Measurements from ENCODE around the gene DRAXIN. TPM values are rescaled to one million over a fixed set of nuclear protein-coding genes. Genes with fewer than 3 reads are reported as not detected.

The DRAXIN gene
- total RNA-seq, 4 donors from 2014 or later, result under 0.01 to 0.06 TPM; not detected in 2

DNA sequence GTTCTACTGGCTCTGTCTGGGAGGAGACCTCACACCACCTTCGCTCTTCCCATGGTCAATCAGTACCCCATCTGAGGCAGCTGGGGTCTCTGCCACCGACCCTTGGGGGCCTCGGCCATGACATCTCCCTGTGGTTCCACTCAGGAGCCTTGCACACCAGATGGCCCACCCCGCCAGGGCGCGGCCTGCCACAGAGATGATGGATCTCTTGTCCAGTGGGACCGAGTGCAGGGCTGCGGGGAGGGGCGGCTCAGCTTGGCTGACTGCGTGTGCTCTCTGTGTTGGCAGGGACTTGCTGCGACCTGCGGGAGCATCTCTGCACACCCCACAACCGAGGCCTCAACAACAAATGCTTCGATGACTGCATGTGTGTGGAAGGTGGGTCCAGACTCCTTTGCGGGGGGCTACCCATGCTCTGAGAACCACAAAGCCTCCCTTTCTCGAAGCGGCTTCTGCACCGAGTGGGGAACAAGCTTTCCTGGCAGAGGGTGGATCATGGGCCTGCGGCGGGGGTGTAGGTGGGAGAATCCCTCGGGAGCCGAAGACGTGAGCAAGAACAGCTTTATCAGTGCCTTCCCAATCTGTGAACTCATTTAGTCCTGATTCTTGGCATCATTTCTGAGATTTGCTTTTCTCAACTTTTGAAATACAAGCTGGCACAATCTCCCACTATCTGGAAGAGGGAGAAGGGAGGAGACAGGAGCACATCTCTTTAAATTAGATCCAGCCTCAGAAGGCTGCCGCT, 23.5 kb downstream of the DRAXIN start:
- Histone ChIP-seq H3K9me3 (no peaks in the 10 kb centered on the region), H3K4me3 (no peak overlapping the region), H3K4me1 (peaks cover 8 to 12% (median 11%) of the 10 kb centered on the region in 4 donors), H3K36me3 (no peaks in the 10 kb centered on the region), H3K27ac (replicated peaks in 1 of 4) (no peak overlapping the region), H3K27me3 (peaks cover 0 to 56% (median 0%) of the 10 kb centered on the region in 4 donors)
- TF ChIP-seq, protein P1, sequence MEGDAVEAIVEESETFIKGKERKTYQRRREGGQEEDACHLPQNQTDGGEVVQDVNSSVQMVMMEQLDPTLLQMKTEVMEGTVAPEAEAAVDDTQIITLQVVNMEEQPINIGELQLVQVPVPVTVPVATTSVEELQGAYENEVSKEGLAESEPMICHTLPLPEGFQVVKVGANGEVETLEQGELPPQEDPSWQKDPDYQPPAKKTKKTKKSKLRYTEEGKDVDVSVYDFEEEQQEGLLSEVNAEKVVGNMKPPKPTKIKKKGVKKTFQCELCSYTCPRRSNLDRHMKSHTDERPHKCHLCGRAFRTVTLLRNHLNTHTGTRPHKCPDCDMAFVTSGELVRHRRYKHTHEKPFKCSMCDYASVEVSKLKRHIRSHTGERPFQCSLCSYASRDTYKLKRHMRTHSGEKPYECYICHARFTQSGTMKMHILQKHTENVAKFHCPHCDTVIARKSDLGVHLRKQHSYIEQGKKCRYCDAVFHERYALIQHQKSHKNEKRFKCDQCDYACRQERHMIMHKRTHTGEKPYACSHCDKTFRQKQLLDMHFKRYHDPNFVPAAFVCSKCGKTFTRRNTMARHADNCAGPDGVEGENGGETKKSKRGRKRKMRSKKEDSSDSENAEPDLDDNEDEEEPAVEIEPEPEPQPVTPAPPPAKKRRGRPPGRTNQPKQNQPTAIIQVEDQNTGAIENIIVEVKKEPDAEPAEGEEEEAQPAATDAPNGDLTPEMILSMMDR (IDR thresholded peaks at IDR 0.05), result no peak
- TF ChIP-seq EP300 (IDR thresholded peaks at IDR 0.05), result no peak
- no peak for TF ChIP-seq POLR2A (IDR thresholded peaks at IDR 0.05; ENCODE audit: low read depth)
- TF ChIP-seq POLR2AphosphoS5 (IDR thresholded peaks at IDR 0.05), result no peak
- intact Hi-C loops (cut with DNase I), result no loop called here
- DNase-seq (ENCODE audit: extremely low spot score), result no peak
- 87% methylated on average over 6 of the region's 24 CpGs for WGBS

DNA sequence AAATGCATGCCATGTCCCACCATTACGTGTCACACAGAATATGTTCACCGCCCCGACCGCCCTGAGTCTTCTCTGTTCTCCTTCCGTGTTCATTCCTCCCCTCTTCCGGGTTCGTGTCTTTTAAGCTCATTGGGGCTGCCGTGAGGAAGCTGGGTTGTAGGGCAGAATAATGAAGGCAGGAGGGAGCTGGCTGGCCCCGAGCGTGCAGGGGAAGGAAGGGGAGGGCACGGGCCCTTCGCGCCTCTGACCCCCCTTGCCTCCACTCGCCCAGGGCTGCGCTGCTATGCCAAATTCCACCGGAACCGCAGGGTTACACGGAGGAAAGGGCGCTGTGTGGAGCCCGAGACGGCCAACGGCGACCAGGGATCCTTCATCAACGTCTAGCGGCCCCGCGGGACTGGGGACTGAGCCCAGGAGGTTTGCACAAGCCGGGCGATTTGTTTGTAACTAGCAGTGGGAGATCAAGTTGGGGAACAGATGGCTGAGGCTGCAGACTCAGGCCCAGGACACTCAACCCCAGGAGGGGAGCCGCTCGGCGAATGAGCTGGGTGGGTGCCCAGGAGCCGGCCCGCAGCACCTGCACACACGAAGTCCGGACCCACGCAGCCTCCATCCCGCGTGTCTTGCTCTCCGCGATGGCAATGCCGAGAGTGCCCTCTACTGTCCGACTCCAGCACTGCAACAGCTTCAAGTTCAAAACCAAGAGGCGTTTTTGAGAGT, 28.0 kb downstream of the DRAXIN start:
- Histone ChIP-seq H3K27me3 (peaks cover 0 to 18% (median 0%) of the 10 kb centered on the region in 4 donors), H3K4me1 (peaks cover 8 to 28% (median 21%) of the 10 kb centered on the region in 4 donors), H3K27ac (replicated peaks in 1 of 4) (peak overlapping the region; percentile 20 to 45 (median 40)), H3K36me3 (no peaks in the 10 kb centered on the region), H3K9me3 (no peaks in the 10 kb centered on the region), H3K4me3 (peak overlapping the region; percentile 42 to 58 (median 50))
- TF ChIP-seq POLR2AphosphoS5 (IDR thresholded peaks at IDR 0.05), result peak in 1 of 2 donors; percentile 32
- TF ChIP-seq, protein P1 (IDR thresholded peaks at IDR 0.05), result peak in 2 of 3 experiments; percentile 92 to 94
- TF ChIP-seq EP300 (IDR thresholded peaks at IDR 0.05), result no peak
- 14% methylated on average over 28 of the region's 44 CpGs for WGBS
- intact Hi-C loops (cut with DNase I), result loop anchor here (2.0 kb wide), 1 partner anchor 69 kb away; no protein-coding TSS in a partner anchor
- DNase-seq (ENCODE audit: extremely low spot score), result peak; percentile 95

DNA sequence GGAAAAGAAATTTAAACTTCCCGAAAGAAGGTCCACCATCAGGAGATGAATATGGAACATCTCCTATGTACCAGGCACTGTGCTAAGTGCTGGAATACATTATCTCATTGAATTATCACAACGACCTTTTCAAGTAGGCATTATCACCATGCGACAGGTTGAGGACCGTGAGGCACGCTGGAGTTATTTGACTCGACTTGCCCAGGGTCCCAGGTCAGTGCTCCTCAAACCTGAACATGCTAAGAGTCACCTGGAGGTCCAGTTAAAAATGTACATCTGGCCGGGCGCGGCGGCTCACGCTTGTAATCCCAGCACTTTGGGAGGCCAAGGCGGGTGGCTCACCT, 28.5 kb downstream of the DRAXIN start:
- H3K4me3 ChIP-seq, result peak overlapping the region; percentile 42 to 58 (median 50)

DNA sequence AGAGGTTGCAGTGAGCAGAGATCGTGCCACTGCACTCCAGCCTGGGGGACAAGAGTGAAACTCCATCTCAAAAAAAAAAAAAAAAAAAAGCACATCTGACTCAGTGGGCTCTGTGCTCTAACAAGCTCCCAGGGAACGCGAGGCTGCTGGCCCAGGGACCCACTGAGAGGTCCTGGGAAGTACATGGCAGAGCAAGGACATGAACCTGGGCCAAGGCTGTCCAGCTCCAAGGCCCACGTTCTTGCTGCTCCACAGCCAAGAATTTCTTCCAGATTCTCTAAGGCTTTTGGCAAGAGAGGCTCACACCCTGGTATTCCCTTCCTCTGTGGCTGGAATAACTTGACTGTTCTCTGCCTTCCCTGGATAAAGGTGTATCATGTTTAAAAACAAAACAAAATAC, 29.0 kb downstream of the DRAXIN start:
- H3K4me3 ChIP-seq, result no peak overlapping the region
- H3K36me3 ChIP-seq, result no peaks in the 10 kb centered on the region
- peaks cover 0 to 7% (median 0%) of the 10 kb centered on the region in 4 donors for H3K27me3 ChIP-seq
- TF ChIP-seq, protein P1 (IDR thresholded peaks at IDR 0.05), result no peak
- TF ChIP-seq POLR2AphosphoS5 (IDR thresholded peaks at IDR 0.05), result no peak
- TF ChIP-seq POLR2A (IDR thresholded peaks at IDR 0.05; ENCODE audit: low read depth), result no peak
- no peak for TF ChIP-seq EP300 (IDR thresholded peaks at IDR 0.05)
- intact Hi-C loops (cut with DNase I), result loop anchor here (2.0 kb wide), 1 partner anchor 70 kb away; no protein-coding TSS in a partner anchor
- DNase-seq (ENCODE audit: extremely low spot score), result no peak
- no peak overlapping the region for H3K27ac ChIP-seq (replicated peaks in 1 of 4)
- no peaks in the 10 kb centered on the region for H3K9me3 ChIP-seq
- H3K4me1 ChIP-seq, result peaks cover 8 to 28% (median 21%) of the 10 kb centered on the region in 4 donors
- 73% methylated on average over 4 of the region's 4 CpGs for WGBS

More for the DNA sequence above, 28.5 kb downstream of the DRAXIN start:
- WGBS, result 80% methylated on average over 12 of the region's 12 CpGs
- intact Hi-C loops (cut with DNase I), result loop anchor here (2.0 kb wide), 1 partner anchor 69 kb away; no protein-coding TSS in a partner anchor
- Histone ChIP-seq H3K9me3 (no peaks in the 10 kb centered on the region), H3K4me1 (peaks cover 8 to 28% (median 21%) of the 10 kb centered on the region in 4 donors), H3K27ac (replicated peaks in 1 of 4) (no peak overlapping the region), H3K36me3 (no peaks in the 10 kb centered on the region), H3K27me3 (peaks cover 0 to 12% (median 0%) of the 10 kb centered on the region in 4 donors)
- TF ChIP-seq POLR2AphosphoS5 (IDR thresholded peaks at IDR 0.05) (no peak), POLR2A (IDR thresholded peaks at IDR 0.05; ENCODE audit: low read depth) (no peak), EP300 (IDR thresholded peaks at IDR 0.05) (no peak)
- TF ChIP-seq, protein P1 (IDR thresholded peaks at IDR 0.05), result no peak
- no peak for DNase-seq (ENCODE audit: extremely low spot score)
